ENCODE measurements around the gene LMX1B. TPM values are rescaled to one million over a fixed set of nuclear protein-coding genes. Genes with fewer than 3 reads are reported as not detected.
A peak's percentile ranks its signal among the peaks of the same experiment; 100 is the strongest.

The LMX1B gene
- total RNA-seq, 1 donor from 2014 or later, result under 0.01 TPM

GRCh38 chr9:126664900-126665643, 51.3 kb downstream of the LMX1B start:
- H3K4me1 ChIP-seq (ENCODE audit: control insufficient read depth in 3 of 3, insufficient read depth in 3 of 3, low read length in 3 of 3), result peaks cover 0 to 9% (median 6%) of the 10 kb centered on the region in 3 donors

GRCh38 chr9:126665644-126666035, 51.9 kb downstream of the LMX1B start:
- peaks cover 10 to 33% (median 25%) of the 10 kb centered on the region in 3 donors for H3K27me3 ChIP-seq (ENCODE audit: control insufficient read depth in 3 of 3, insufficient read depth in 3 of 3, low read length in 3 of 3)
- H3K4me1 ChIP-seq (ENCODE audit: control insufficient read depth in 3 of 3, insufficient read depth in 3 of 3, low read length in 3 of 3), result peaks cover 0 to 9% (median 6%) of the 10 kb centered on the region in 3 donors
- H3K36me3 ChIP-seq (ENCODE audit: control insufficient read depth in 3 of 3, insufficient read depth in 3 of 3, low read length in 3 of 3), result no peaks in the 10 kb centered on the region
- no peak overlapping the region for H3K9ac ChIP-seq (ENCODE audit: low read depth in 1 of 3, low read length in 3 of 3)
- no peak overlapping the region for H3K27ac ChIP-seq (ENCODE audit: low read depth, low read length)
- no peaks in the 10 kb centered on the region for H3K9me3 ChIP-seq (ENCODE audit: control insufficient read depth in 3 of 3, low read length in 3 of 3)
- no peak overlapping the region for H3K4me3 ChIP-seq (ENCODE audit: low read length in 3 of 3)

More at GRCh38 chr9:126664900-126665643, 51.3 kb downstream of the LMX1B start:
- Histone ChIP-seq H3K27me3 (ENCODE audit: control insufficient read depth in 3 of 3, insufficient read depth in 3 of 3, low read length in 3 of 3) (peaks cover 10 to 32% (median 21%) of the 10 kb centered on the region in 3 donors), H3K36me3 (ENCODE audit: control insufficient read depth in 3 of 3, insufficient read depth in 3 of 3, low read length in 3 of 3) (no peaks in the 10 kb centered on the region), H3K9me3 (ENCODE audit: control insufficient read depth in 3 of 3, low read length in 3 of 3) (no peaks in the 10 kb centered on the region), H3K27ac (ENCODE audit: low read depth, low read length) (no peak overlapping the region), H3K9ac (ENCODE audit: low read depth in 1 of 3, low read length in 3 of 3) (no peak overlapping the region), H3K4me3 (ENCODE audit: low read length in 3 of 3) (no peak overlapping the region)

GRCh38 chr9:126666155-126666803, 52.6 kb downstream of the LMX1B start:
- Histone ChIP-seq H3K4me1 (ENCODE audit: control insufficient read depth in 3 of 3, insufficient read depth in 3 of 3, low read length in 3 of 3) (peaks cover 0 to 9% (median 6%) of the 10 kb centered on the region in 3 donors), H3K36me3 (ENCODE audit: control insufficient read depth in 3 of 3, insufficient read depth in 3 of 3, low read length in 3 of 3) (no peaks in the 10 kb centered on the region), H3K27me3 (ENCODE audit: control insufficient read depth in 3 of 3, insufficient read depth in 3 of 3, low read length in 3 of 3) (peaks cover 10 to 35% (median 26%) of the 10 kb centered on the region in 3 donors), H3K4me3 (ENCODE audit: low read length in 3 of 3) (no peak overlapping the region), H3K9me3 (ENCODE audit: control insufficient read depth in 3 of 3, low read length in 3 of 3) (no peaks in the 10 kb centered on the region), H3K9ac (ENCODE audit: low read depth in 1 of 3, low read length in 3 of 3) (no peak overlapping the region), H3K27ac (ENCODE audit: low read depth, low read length) (no peak overlapping the region)

GRCh38 chr9:126667190-126668055, 53.7 kb downstream of the LMX1B start:
- Histone ChIP-seq H3K9me3 (ENCODE audit: control insufficient read depth in 3 of 3, low read length in 3 of 3) (no peaks in the 10 kb centered on the region), H3K9ac (ENCODE audit: low read depth in 1 of 3, low read length in 3 of 3) (no peak overlapping the region), H3K4me1 (ENCODE audit: control insufficient read depth in 3 of 3, insufficient read depth in 3 of 3, low read length in 3 of 3) (peaks cover 0 to 9% (median 6%) of the 10 kb centered on the region in 3 donors), H3K27me3 (ENCODE audit: control insufficient read depth in 3 of 3, insufficient read depth in 3 of 3, low read length in 3 of 3) (peaks cover 15 to 39% (median 27%) of the 10 kb centered on the region in 3 donors), H3K36me3 (ENCODE audit: control insufficient read depth in 3 of 3, insufficient read depth in 3 of 3, low read length in 3 of 3) (no peaks in the 10 kb centered on the region), H3K27ac (ENCODE audit: low read depth, low read length) (no peak overlapping the region), H3K4me3 (ENCODE audit: low read length in 3 of 3) (no peak overlapping the region)

GRCh38 chr9:126668058-126668457, 54.3 kb downstream of the LMX1B start:
- Histone ChIP-seq H3K4me1 (ENCODE audit: control insufficient read depth in 3 of 3, insufficient read depth in 3 of 3, low read length in 3 of 3) (peaks cover 0 to 9% (median 6%) of the 10 kb centered on the region in 3 donors), H3K36me3 (ENCODE audit: control insufficient read depth in 3 of 3, insufficient read depth in 3 of 3, low read length in 3 of 3) (no peaks in the 10 kb centered on the region), H3K4me3 (ENCODE audit: low read length in 3 of 3) (no peak overlapping the region), H3K27ac (ENCODE audit: low read depth, low read length) (no peak overlapping the region), H3K27me3 (ENCODE audit: control insufficient read depth in 3 of 3, insufficient read depth in 3 of 3, low read length in 3 of 3) (peaks cover 20 to 38% (median 27%) of the 10 kb centered on the region in 3 donors), H3K9ac (ENCODE audit: low read depth in 1 of 3, low read length in 3 of 3) (no peak overlapping the region), H3K9me3 (ENCODE audit: control insufficient read depth in 3 of 3, low read length in 3 of 3) (no peaks in the 10 kb centered on the region)

- Histone ChIP-seq H3K36me3 (ENCODE audit: control insufficient read depth in 3 of 3, insufficient read depth in 3 of 3, low read length in 3 of 3) (no peaks in the 10 kb centered on the region), H3K9ac (ENCODE audit: low read depth in 1 of 3, low read length in 3 of 3) (no peak overlapping the region), H3K4me1 (ENCODE audit: control insufficient read depth in 3 of 3, insufficient read depth in 3 of 3, low read length in 3 of 3) (peaks cover 0 to 3% (median 0%) of the 10 kb centered on the region in 3 donors), H3K27me3 (ENCODE audit: control insufficient read depth in 3 of 3, insufficient read depth in 3 of 3, low read length in 3 of 3) (peaks cover 29 to 49% (median 32%) of the 10 kb centered on the region in 3 donors), H3K4me3 (ENCODE audit: low read length in 3 of 3) (no peak overlapping the region), H3K9me3 (ENCODE audit: control insufficient read depth in 3 of 3, low read length in 3 of 3) (no peaks in the 10 kb centered on the region), H3K27ac (ENCODE audit: low read depth, low read length) (no peak overlapping the region)
These were observed 55.4 kb downstream of the LMX1B start for GRCh38 chr9:126669108-126669507.

- Histone ChIP-seq H3K27me3 (ENCODE audit: control insufficient read depth in 3 of 3, insufficient read depth in 3 of 3, low read length in 3 of 3) (peaks cover 32 to 53% (median 38%) of the 10 kb centered on the region in 3 donors), H3K4me3 (ENCODE audit: low read length in 3 of 3) (no peak overlapping the region), H3K9me3 (ENCODE audit: control insufficient read depth in 3 of 3, low read length in 3 of 3) (no peaks in the 10 kb centered on the region), H3K36me3 (ENCODE audit: control insufficient read depth in 3 of 3, insufficient read depth in 3 of 3, low read length in 3 of 3) (no peaks in the 10 kb centered on the region), H3K9ac (ENCODE audit: low read depth in 1 of 3, low read length in 3 of 3) (no peak overlapping the region), H3K4me1 (ENCODE audit: control insufficient read depth in 3 of 3, insufficient read depth in 3 of 3, low read length in 3 of 3) (no peaks in the 10 kb centered on the region), H3K27ac (ENCODE audit: low read depth, low read length) (no peak overlapping the region)
These were observed 56.5 kb downstream of the LMX1B start for GRCh38 chr9:126670270-126670669.

- Histone ChIP-seq H3K9ac (ENCODE audit: low read depth in 1 of 3, low read length in 3 of 3) (peak overlapping the region in 1 of 3 donors; percentile 3), H3K36me3 (ENCODE audit: control insufficient read depth in 3 of 3, insufficient read depth in 3 of 3, low read length in 3 of 3) (no peaks in the 10 kb centered on the region), H3K9me3 (ENCODE audit: control insufficient read depth in 3 of 3, low read length in 3 of 3) (no peaks in the 10 kb centered on the region), H3K27me3 (ENCODE audit: control insufficient read depth in 3 of 3, insufficient read depth in 3 of 3, low read length in 3 of 3) (peaks cover 38 to 51% (median 41%) of the 10 kb centered on the region in 3 donors), H3K4me3 (ENCODE audit: low read length in 3 of 3) (no peak overlapping the region), H3K27ac (ENCODE audit: low read depth, low read length) (no peak overlapping the region), H3K4me1 (ENCODE audit: control insufficient read depth in 3 of 3, insufficient read depth in 3 of 3, low read length in 3 of 3) (no peaks in the 10 kb centered on the region)
These were observed 57.7 kb downstream of the LMX1B start for GRCh38 chr9:126671381-126671831.

GRCh38 chr9:126671983-126672382, 58.3 kb downstream of the LMX1B start:
- Histone ChIP-seq H3K4me1 (ENCODE audit: control insufficient read depth in 3 of 3, insufficient read depth in 3 of 3, low read length in 3 of 3) (no peaks in the 10 kb centered on the region), H3K9me3 (ENCODE audit: control insufficient read depth in 3 of 3, low read length in 3 of 3) (no peaks in the 10 kb centered on the region), H3K36me3 (ENCODE audit: control insufficient read depth in 3 of 3, insufficient read depth in 3 of 3, low read length in 3 of 3) (no peaks in the 10 kb centered on the region), H3K27ac (ENCODE audit: low read depth, low read length) (no peak overlapping the region), H3K27me3 (ENCODE audit: control insufficient read depth in 3 of 3, insufficient read depth in 3 of 3, low read length in 3 of 3) (peaks cover 44 to 54% (median 47%) of the 10 kb centered on the region in 3 donors), H3K4me3 (ENCODE audit: low read length in 3 of 3) (no peak overlapping the region), H3K9ac (ENCODE audit: low read depth in 1 of 3, low read length in 3 of 3) (no peak overlapping the region)

Data from skeletal muscle tissue (tissue), 4 donors.